Endothelial cell of umbilical vein (primary cell): ENCODE measurements around the gene NRDC. TPM values are rescaled to one million over a fixed set of nuclear protein-coding genes. Genes with fewer than 3 reads are reported as not detected.

Source experiments
- BruUV-seq: library from RNA; stranded (reverse); fragments of 400-500 nt; replicated peaks from 2 replicates; lab custom pipeline; 2021; lab: Mats Ljungman, UMichigan
- CTCF ChIA-PET: fragments of 300-600, 350-600 bp; sonication (Branson Sonifier 250); formaldehyde crosslinking; loops from one replicate; lab custom pipeline; 2021; ENCODE audit warnings: antibody characterized with exemption, inconsistent platforms; lab: Charles Lee
- POLR2A ChIA-PET: fragments of 300-600, 350-600 bp; sonication (Branson Sonifier 250); formaldehyde crosslinking; loops from one replicate; lab custom pipeline; 2021; ENCODE audit warnings: antibody characterized with exemption, inconsistent platforms; lab: Charles Lee
- DNase-seq: peaks from one replicate; pipeline ENCODE4 v3.0.0-alpha.2; 2011; ENCODE audit warnings: low read depth, low spot score
- FAIRE-seq: peaks from 2 replicates; lab custom pipeline; 2011; peaks lifted over from hg19 to GRCh38; lab: Jason Lieb, UNC
- H2AFZ ChIP-seq: 2 replicates; pipeline ENCODE4 v1.6.0; 2012; ENCODE audit warnings: low read depth, low read length, control low read depth, inconsistent platforms
- H3K27ac ChIP-seq: 2 replicates; pipeline ENCODE4 v1.5.1; 2011; ENCODE audit warnings: low read depth, mild to moderate bottlenecking, control low read depth, low read length, moderate library complexity; ENCODE audit not compliant: insufficient read depth
- H3K27me3 ChIP-seq, 2 experiments: 2 replicates each; pipeline versions ENCODE4 v1.6.0 to v1.6.1; 2011; ENCODE audit warnings: low read length in 2 of 2, mixed read lengths in 1 of 2; ENCODE audit not compliant: control insufficient read depth in 2 of 2, insufficient read depth in 2 of 2
- H3K36me3 ChIP-seq, 2 experiments: 2 replicates in 1 of 2; 3 replicates in 1 of 2; pipeline ENCODE4 v1.5.1; 2011; ENCODE audit warnings: low read length in 2 of 2, mild to moderate bottlenecking in 1 of 2, moderate library complexity in 1 of 2; ENCODE audit not compliant: control insufficient read depth in 2 of 2, insufficient read depth in 2 of 2; ENCODE audit errors: extremely low read depth in 1 of 2
- H3K4me1 ChIP-seq: 3 replicates; pipeline ENCODE4 v1.5.1; 2011; ENCODE audit warnings: mild to moderate bottlenecking, low read length; ENCODE audit not compliant: control insufficient read depth, insufficient read depth; ENCODE audit errors: extremely low read depth
- H3K4me2 ChIP-seq: 2 replicates; pipeline ENCODE4 v1.6.1; 2011; ENCODE audit warnings: low read length, control low read depth, mixed read lengths; ENCODE audit not compliant: insufficient read depth
- H3K4me3 ChIP-seq, 3 experiments: fragments of 200-600 bp in 1 of 3; sonication (generic), shearing (Covaris generic) in 1 of 3; replicated peaks in 1 of 3; 2 replicates each; pipeline ENCODE4 v1.5.1; 2011 to 2016; ENCODE audit warnings: control low read depth in 3 of 3, low read length in 3 of 3, mild to moderate bottlenecking in 2 of 3, inconsistent platforms in 1 of 3, low read depth in 1 of 3, moderate library complexity in 1 of 3; ENCODE audit not compliant: insufficient read depth in 1 of 3
- H3K79me2 ChIP-seq: 2 replicates; pipeline ENCODE4 v1.6.0; 2012; ENCODE audit warnings: low read length, inconsistent platforms; ENCODE audit not compliant: control insufficient read depth, insufficient read depth
- H3K9ac ChIP-seq: replicated peaks from 2 replicates; pipeline ENCODE3; 2011; ENCODE audit warnings: low read length, control low read depth; ENCODE audit not compliant: insufficient read depth; ENCODE audit errors: extremely low read depth
- H3K9me1 ChIP-seq: replicated peaks from 3 replicates; pipeline ENCODE4 v1.6.0; 2011; ENCODE audit warnings: mild to moderate bottlenecking, low read length; ENCODE audit not compliant: control insufficient read depth, insufficient read depth; ENCODE audit errors: extremely low read depth
- H3K9me3 ChIP-seq: replicated peaks from 2 replicates; pipeline ENCODE4 v1.5.1; 2012; ENCODE audit warnings: low read length, inconsistent platforms; ENCODE audit not compliant: control insufficient read depth, insufficient read depth
- H4K20me1 ChIP-seq: replicated peaks from 2 replicates; pipeline ENCODE3; 2011; ENCODE audit warnings: mild to moderate bottlenecking, low read length; ENCODE audit not compliant: control insufficient read depth, insufficient read depth; ENCODE audit errors: extremely low read depth
- CTCF ChIP-seq, 2 donors: IDR thresholded peaks; 1 replicate in 1 of 2; 2 replicates in 1 of 2; pipeline ENCODE4 v1.5.1; 2011; ENCODE audit warnings: low read length in 2 of 2, mild to moderate bottlenecking in 2 of 2, moderate library complexity in 2 of 2, control low read depth in 1 of 2, inconsistent platforms in 1 of 2, low read depth in 1 of 2; ENCODE audit not compliant: insufficient read depth in 1 of 2; ENCODE audit errors: extremely low read depth in 1 of 2
- FOS ChIP-seq: IDR thresholded peaks from 2 replicates; pipeline ENCODE4 v1.6.1; 2011; ENCODE audit warnings: mild to moderate bottlenecking, low read length, moderate library complexity, borderline replicate concordance; ENCODE audit not compliant: insufficient read depth
- GATA2 ChIP-seq: IDR thresholded peaks from 2 replicates; pipeline ENCODE4 v1.7.0; 2011; ENCODE audit warnings: low read depth, mild to moderate bottlenecking, moderate library complexity, mixed read lengths, low read length; ENCODE audit not compliant: insufficient read length, insufficient read depth
- JUN ChIP-seq: IDR thresholded peaks from 2 replicates; pipeline ENCODE4 v1.6.1; 2011; ENCODE audit warnings: borderline replicate concordance, low read depth; ENCODE audit not compliant: insufficient read length, insufficient read depth
- MAX ChIP-seq: IDR thresholded peaks from 2 replicates; pipeline ENCODE4 v1.6.1; 2011; ENCODE audit not compliant: insufficient read depth, insufficient read length
- MYC ChIP-seq: IDR thresholded peaks from one replicate; pipeline ENCODE4 v1.6.1; 2011; ENCODE audit warnings: mild to moderate bottlenecking, low read depth, low read length
- POLR2A ChIP-seq: IDR thresholded peaks from 2 replicates; pipeline ENCODE4 v1.6.1; 2012; ENCODE audit warnings: low read depth, mild to moderate bottlenecking, control low read depth, low read length
- POLR2AphosphoS5 ChIP-seq: IDR thresholded peaks from 2 replicates; pipeline ENCODE4 v1.6.1; 2012; ENCODE audit warnings: low read depth, mild to moderate bottlenecking, control low read depth, low read length, moderate library complexity; ENCODE audit not compliant: insufficient read depth
- dilution Hi-C: fragments of 300-500 bp; cut with MboI; formaldehyde crosslinking; loops from one replicate; pipeline ENCODE4 v1.15.0; 2019; ENCODE audit warnings: low sequenced_read_pairs; ENCODE audit not compliant: extremely low pct_ligation_motif_present
- intact Hi-C: fragments of 100-400 bp; cut with micrococcal nuclease; formaldehyde crosslinking; loops from one replicate; pipeline ENCODE4 v1.10.0; 2022
- polyA plus RNA-seq, 4 experiments: library from polyadenylated mRNA; depleted of rRNA in 3 of 4; stranded (reverse) in 3 of 4; unstranded in 1 of 4; fragments of >200 nt; gene quantifications; 2 replicates each; pipeline versions ENCODE4 v1.2.1 to v1.2.3, GENCODE V29; 2011 to 2012; ENCODE audit warnings: missing spikeins in 1 of 4
- total RNA-seq: library from RNA; stranded (reverse); gene quantifications from 2 replicates; pipeline ENCODE4 v1.2.3, GENCODE V29; 2021

Gene NRDC
- total and polyA plus RNA-seq, 2 donors (not counting 3 experiments of a cell fraction or from before 2014, with no cell fraction given): 41.8 to 146 TPM

GRCh38 chr1:51749151-51749550, 129.4 kb downstream of the NRDC start:
- POLR2A ChIA-PET: no interaction called here
- no TSS peak for BruUV-seq
- dilution Hi-C loops (no loop called here), intact Hi-C loops (no loop called here)
- FAIRE-seq: no peak
- CTCF ChIA-PET: interaction anchor here (2.6 kb wide), 1 partner anchor 9 kb away, joined by 8 read pairs; no protein-coding TSS in a partner anchor
- H3K9me1 ChIP-seq: no peaks in the 10 kb centered on the region
- DNase-seq: no peak
- no peaks in the 10 kb centered on the region for H4K20me1 ChIP-seq
- H3K9me3 ChIP-seq: no peaks in the 10 kb centered on the region
- TF ChIP-seq POLR2AphosphoS5: no peak
- no peak for TF ChIP-seq CTCF (IDR thresholded peaks at IDR 0.05; ENCODE audit: extremely low read depth in 1 of 2, insufficient read depth in 1 of 2, low read depth in 1 of 2, low read length in 2 of 2)
- TF ChIP-seq MAX: no peak
- no peak for TF ChIP-seq JUN
- TF ChIP-seq GATA2: no peak
- TF ChIP-seq FOS: no peak
- TF ChIP-seq MYC: no peak
- TF ChIP-seq POLR2A: no peak
- no peak overlapping the region for H3K9ac ChIP-seq
- H3K4me2 ChIP-seq: no peak overlapping the region
- no peak overlapping the region for H2AFZ ChIP-seq
- H3K36me3 ChIP-seq: peaks cover 3 to 9% of the 10 kb centered on the region in 2 experiments
- H3K27ac ChIP-seq: no peak overlapping the region
- no peaks in the 10 kb centered on the region for H3K27me3 ChIP-seq
- no peaks in the 10 kb centered on the region for H3K79me2 ChIP-seq
- H3K4me3 ChIP-seq: no peak overlapping the region
- H3K4me1 ChIP-seq: peaks cover 20% of the 10 kb centered on the region
